GM12891 (cell line): ENCODE results near the gene PDPN.
"Not testable (repeated sequence)": the region's sequence is repeated elsewhere in the genome, so short reads cannot be mapped to it uniquely, and the experiment has no call there.

Experiments
- DNase-seq: peaks from one replicate; pipeline ENCODE4 v3.0.0; 2011; ENCODE audit warnings: low spot score; ENCODE audit not compliant: insufficient read length
- FAIRE-seq: peaks from 2 replicates; lab custom pipeline; 2011; peaks lifted over from hg19 to GRCh38; lab: Jason Lieb, UNC
- PAX5 ChIP-seq: IDR thresholded peaks from 2 replicates; pipeline ENCODE4 v1.6.1; 2011; ENCODE audit warnings: low read length, moderate library complexity, mild to moderate bottlenecking; ENCODE audit not compliant: insufficient read depth, severe bottlenecking
- POLR2A ChIP-seq: IDR thresholded peaks from 2 replicates; pipeline ENCODE4 v1.6.1; 2011; ENCODE audit warnings: low read depth, low read length, control low read depth
- POLR2AphosphoS5 ChIP-seq: IDR thresholded peaks from 2 replicates; pipeline ENCODE4 v1.6.1; 2011; ENCODE audit warnings: low read depth, low read length, control low read depth
- POU2F2 ChIP-seq: IDR thresholded peaks from 2 replicates; pipeline ENCODE4 v1.6.1; 2011; ENCODE audit warnings: low read depth, mild to moderate bottlenecking, control low read depth, low read length, moderate library complexity
- SPI1 ChIP-seq: IDR thresholded peaks from 2 replicates; pipeline ENCODE4 v1.6.1; 2011; ENCODE audit warnings: low read depth, low read length, control low read depth
- TAF1 ChIP-seq: IDR thresholded peaks from 2 replicates; pipeline ENCODE4 v1.6.1; 2011; ENCODE audit warnings: low read depth, low read length, control low read depth

PDPN gene

DNA sequence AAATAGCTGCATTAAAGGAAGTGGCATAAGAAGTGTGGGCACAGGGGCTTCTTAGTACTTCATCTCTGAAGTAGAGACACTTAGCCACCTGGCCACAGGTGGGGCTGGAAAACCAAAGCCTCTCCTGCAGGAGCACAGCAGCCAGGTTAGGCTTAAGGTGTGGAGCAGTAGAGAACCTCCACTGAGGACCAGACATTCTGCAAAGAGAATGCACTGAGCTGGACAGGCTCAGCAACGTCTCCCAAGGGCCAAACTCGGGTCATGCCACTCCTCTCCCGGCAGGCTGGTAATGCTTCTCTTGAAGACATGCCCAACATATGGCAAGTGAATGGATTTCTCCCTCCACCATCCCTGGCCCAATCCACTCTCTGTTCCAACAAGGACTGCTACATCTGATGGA lies 36.8 kb upstream of the PDPN start:
- no peak for DNase-seq
- TF ChIP-seq TAF1 = no peak
- TF ChIP-seq POU2F2 = no peak
- no peak for TF ChIP-seq POLR2A
- no peak for TF ChIP-seq PAX5
- no peak for TF ChIP-seq SPI1
- TF ChIP-seq POLR2AphosphoS5 = no peak
- FAIRE-seq = no peak

DNA sequence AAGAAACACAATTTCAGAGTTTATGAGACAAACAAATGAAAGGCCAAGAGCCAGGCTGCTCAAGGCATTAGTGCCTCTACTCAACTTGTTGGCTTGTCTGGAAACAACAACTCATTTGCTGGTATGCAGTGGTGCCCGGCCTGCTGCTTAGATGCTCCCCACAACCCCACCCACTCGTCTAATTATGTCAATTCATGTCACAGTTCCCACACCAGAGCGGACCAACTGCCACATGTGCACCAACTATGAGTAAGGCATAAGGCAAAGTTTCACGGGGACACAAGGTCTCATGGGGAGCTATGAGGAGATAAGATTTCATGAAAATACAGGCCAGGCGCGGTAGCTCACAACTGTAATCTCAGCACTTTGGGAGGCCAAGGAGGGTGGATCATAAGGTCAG lies 35.4 kb upstream of the PDPN start:
- FAIRE-seq (no peak), DNase-seq (no peak)
- TF ChIP-seq PAX5 (no peak), POU2F2 (no peak), POLR2A (no peak), SPI1 (no peak), TAF1 (no peak), POLR2AphosphoS5 (no peak)

DNA sequence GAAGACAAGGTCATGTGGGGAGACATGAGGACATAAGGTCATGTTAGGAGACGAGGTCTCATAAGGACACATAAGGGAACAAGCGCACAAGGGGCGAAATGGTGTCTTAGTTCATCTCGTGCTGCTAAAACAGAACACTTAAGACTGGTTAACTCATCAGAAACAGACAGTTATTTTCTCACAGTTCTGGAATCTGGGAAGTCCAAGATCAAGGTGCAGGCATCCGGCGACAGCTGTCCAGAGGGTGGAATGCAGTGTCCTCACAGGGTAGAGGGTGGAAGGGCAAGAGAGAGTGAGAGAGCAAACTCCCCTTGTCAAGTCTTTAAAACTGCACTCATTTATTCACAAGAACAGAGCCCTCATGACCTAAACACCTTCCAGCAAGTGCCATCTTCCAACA lies 34.6 kb upstream of the PDPN start:
- FAIRE-seq = no peak
- TF ChIP-seq SPI1 = no peak
- TF ChIP-seq POLR2AphosphoS5 = no peak
- no peak for TF ChIP-seq PAX5
- no peak for TF ChIP-seq POLR2A
- TF ChIP-seq TAF1 = no peak
- TF ChIP-seq POU2F2 = no peak
- no peak for DNase-seq

DNA sequence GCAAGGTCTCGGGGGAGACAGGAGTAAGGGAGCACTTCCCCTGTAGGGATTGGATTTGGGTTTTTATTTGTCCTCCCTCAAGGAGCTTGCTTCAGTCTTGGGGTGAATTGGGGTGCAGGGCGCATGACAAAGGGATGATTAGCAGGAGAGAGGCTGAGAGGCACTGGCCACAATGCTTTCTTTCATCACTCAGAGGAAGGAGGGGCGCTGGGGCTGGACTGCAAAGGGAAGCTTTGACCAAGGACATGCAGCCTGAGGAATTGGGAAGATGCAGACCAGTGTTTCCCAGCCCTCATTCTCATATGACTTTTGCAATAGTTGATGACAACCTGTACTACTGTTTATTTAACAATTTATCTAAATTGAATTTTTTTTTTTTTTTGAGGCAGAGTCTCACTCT lies 34.1 kb upstream of the PDPN start:
- DNase-seq (no peak), FAIRE-seq (no peak)
- no peak for TF ChIP-seq POLR2A
- no peak for TF ChIP-seq TAF1
- no peak for TF ChIP-seq PAX5
- TF ChIP-seq SPI1 = no peak
- TF ChIP-seq POLR2AphosphoS5 = no peak
- TF ChIP-seq POU2F2 = no peak

DNA sequence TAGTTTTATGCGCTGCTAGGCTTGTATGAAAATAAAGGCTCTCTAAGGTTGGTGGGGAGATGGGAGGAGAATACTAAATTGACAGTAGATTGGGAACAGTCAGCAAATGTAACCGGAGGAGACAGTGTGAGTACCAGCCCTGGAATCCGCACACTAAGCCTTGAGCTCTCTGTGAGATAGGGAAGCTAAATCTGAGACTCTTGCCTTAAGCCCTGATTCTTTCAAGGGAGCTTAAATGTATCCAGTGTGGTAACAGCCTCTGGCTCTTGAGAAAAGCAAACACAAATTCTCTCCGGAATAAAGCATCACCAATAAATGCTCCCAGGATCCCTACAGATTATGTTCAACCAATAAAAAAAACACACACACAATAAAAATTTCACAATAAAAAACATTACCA lies 33.0 kb upstream of the PDPN start:
- DNase-seq = no peak
- FAIRE-seq = no peak
- TF ChIP-seq TAF1 (no peak), POLR2A (no peak), POLR2AphosphoS5 (no peak), PAX5 (no peak), SPI1 (no peak), POU2F2 (no peak)

DNA sequence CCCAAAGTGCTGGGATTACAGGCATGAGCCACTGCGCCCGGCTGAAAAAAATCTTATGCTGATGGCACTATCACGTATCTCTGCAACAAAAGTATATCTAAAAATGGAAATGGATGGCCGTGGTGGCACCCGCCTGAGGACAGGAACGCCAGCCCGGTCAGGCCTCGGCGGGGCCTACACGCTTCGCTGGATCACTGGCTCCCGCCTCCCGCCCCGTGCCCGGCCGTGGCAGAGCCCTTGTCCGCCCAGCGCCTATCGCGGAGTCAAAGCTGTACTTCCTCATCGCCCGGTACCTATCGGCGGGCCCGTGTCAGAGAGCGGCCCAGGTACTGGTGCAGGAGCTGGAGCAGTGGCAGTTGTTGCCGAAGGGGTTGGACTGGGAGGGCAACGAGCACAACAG lies 28.8 kb upstream of the PDPN start:
- TF ChIP-seq PAX5 = no peak
- TF ChIP-seq POLR2AphosphoS5 = no peak
- TF ChIP-seq POU2F2 = no peak
- no peak for TF ChIP-seq SPI1
- no peak for TF ChIP-seq TAF1
- TF ChIP-seq POLR2A = no peak

DNA sequence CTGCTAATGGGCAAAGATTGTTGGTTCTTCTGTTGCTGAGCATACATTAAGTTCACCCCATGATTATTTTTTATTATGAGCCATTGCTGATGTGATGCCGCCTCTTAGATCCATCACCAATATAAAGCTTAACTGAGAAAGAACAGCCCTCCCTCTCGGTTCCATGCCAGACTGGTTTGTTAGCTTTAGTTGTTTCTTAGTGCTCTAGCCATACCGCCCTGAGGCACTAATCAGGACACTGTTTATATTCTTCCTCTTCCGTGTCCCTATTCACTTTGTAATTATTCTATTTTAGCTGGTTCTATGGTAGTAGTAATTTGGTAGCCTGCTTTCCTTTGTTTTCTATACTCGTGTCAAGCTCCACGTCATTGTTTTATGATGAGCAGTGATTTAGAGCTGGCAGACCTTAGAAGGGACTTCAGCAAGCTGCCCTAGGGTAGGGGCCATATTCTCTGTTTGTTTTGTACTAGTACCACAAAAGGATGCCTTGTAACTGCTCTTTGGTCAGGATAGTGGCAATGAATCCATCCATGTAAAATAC lies 27.3 kb upstream of the PDPN start:
- no peak for TF ChIP-seq POLR2A
- no peak for DNase-seq
- no peak for FAIRE-seq

More for the DNA sequence above, 28.8 kb upstream of the PDPN start:
- DNase-seq = no peak
- FAIRE-seq = no peak

DNA sequence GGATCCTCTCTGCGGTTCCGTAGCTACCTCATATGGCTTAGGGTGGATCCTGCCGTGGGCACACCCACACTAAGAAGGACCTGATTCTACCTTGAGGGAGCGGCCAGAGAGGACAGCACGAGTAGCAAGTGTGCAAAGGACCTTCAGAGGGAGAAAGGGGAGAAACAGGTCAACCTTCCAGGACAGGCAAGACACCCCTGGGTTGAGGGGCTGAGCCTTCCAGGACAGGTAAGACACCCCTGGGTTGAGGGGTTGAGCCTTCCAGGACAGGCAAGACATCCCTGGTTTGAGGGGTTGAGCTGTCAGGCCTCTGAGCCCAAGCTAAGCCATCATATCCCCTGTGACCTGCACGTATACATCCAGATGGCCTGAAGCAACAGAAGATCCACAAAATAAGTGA lies 23.1 kb upstream of the PDPN start:
- no peak for TF ChIP-seq POLR2A
- TF ChIP-seq TAF1 = no peak
- no peak for TF ChIP-seq POLR2AphosphoS5
- TF ChIP-seq POU2F2 = no peak
- TF ChIP-seq SPI1 = no peak
- DNase-seq = no peak
- no peak for FAIRE-seq

DNA sequence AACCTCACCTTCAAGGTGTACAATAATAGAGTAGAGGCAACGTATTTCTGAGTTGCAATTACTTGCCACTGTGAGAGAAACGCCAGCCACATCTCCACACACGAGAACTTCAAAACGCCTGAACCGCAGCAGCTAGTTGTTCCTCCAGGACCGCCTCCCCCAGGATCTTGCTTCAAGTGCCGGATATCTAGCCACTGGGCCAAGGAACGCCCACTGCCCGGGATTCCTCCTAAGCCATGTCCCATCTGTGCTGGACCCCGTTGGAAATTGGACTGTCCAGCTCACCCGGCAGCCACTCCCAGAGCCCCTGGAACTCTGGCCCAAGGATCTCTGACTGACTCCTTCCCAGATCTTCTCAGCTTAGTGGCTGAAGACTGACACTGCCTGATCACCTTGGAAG lies 20.7 kb upstream of the PDPN start:
- FAIRE-seq, DNase-seq: not testable (repeated sequence)

DNA sequence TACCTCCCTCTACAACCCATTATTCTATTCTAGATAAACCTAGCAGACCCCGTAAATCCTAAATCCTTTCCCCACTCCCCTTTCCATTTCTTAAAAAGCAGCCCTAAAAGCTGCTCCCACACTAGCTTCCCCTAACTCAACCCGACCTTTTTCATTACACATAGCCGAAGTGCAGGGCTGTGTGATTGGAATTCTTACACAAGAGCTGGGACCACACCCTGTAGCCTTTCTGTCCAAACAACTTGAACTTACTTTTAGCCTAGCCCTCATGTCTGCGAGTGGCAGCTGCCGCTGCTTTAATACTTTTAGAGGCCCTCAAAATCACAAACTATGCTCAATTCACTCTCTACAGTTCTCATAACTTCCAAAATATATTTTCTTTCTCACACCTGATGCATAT lies 19.6 kb upstream of the PDPN start:
- no peak for DNase-seq
- no peak for FAIRE-seq
- TF ChIP-seq POU2F2 (no peak), SPI1 (no peak), TAF1 (no peak), PAX5 (no peak), POLR2A (no peak), POLR2AphosphoS5 (no peak)

DNA sequence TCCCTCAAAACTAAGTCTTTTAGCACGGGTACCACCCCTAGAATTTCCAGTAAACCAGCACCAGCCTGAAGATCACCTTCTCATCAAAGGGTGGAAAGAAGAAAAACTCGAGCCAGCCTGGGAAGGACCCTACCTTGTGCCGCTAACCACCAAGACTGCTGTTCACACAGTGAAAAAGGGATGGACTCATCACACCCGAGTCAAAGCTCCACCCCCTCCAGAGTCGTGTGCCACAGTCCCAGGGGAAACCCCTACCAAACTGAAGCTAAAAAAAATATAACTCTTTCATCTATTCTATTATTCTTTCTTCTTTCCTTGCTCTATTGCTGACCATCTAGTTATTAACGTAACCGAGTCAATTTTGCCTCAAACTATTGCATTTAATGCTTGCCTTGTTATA lies 13.2 kb upstream of the PDPN start:
- DNase-seq, FAIRE-seq: not testable (repeated sequence)
